ENCODE measurements around the gene MAP2K5. TPM values are rescaled to one million over a fixed set of nuclear protein-coding genes. Genes with fewer than 3 reads are reported as not detected.
"Not testable (repeated sequence)": the region's sequence is repeated elsewhere in the genome, so short reads cannot be mapped to it uniquely, and the experiment has no call there.

The MAP2K5 gene
- total and polyA plus RNA-seq, 2 experiments from 2014 or later: 6.8 to 13.6 TPM

GRCh38 chr15:67608638-67608959 is 66.1 kb downstream of the MAP2K5 start:
- peaks cover 33% of the 10 kb centered on the region for H3K27me3 ChIP-seq
- no peaks in the 10 kb centered on the region for H3K36me3 ChIP-seq
- H3K27ac ChIP-seq: no peak overlapping the region
- DNase-seq (ENCODE audit: low read depth in 1 of 2, low spot score in 1 of 2): no peak
- H3K9me3 ChIP-seq (ENCODE audit: low read depth): no peaks in the 10 kb centered on the region
- TF ChIP-seq CTCF (IDR thresholded peaks at IDR 0.05; ENCODE audit: low read depth, low read length): no peak
- no peaks in the 10 kb centered on the region for H3K4me1 ChIP-seq (ENCODE audit: low read depth)
- H3K4me3 ChIP-seq: no peak overlapping the region

DNA sequence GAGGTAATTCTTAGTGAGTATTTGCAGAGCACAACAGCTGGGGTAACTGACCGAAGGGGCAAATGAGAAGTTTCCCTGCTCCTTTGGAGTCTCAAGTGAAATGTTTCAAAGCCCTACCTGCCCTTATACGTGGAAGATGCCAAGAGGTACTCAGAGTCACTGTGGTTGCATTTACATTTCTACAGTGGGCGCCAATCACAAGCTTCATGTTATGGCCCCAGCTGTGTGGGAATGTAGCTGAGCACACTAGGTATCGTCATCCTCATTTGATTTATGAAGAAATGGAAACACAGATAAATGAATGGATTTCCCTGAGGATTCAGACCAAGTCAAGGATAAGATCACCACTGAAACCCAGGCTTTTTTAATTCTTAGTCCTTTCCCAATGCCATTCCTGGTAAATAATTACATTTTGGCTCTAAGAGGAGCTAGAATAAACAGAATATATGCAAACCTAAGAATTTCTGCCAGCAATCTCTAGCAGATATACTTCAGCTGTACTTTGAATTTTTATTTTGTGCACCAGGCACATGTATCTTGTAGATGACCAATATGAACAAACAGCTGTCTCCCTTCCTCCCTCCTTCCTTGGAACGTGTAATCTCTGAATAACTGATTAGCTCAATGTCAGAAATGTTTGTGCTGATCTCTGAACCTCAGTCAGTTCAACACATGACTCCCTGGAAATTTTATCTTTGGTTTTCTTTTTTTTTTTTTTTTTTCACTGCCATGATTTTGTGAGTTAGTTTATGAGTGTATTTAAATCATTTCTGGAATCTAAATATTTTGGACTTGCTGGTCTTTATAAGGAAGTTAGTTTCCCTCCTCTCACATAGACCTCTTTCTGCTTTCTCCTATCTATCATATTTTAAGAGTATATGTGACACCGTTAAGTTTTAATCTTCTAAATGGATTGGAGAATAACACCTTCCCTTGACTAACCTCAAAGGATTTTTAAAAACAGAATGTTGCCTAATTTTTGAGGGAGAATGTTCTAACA is 69.2 kb downstream of the MAP2K5 start:
- Histone ChIP-seq H3K36me3 (no peaks in the 10 kb centered on the region), H3K27me3 (peaks cover 44% of the 10 kb centered on the region), H3K27ac (no peak overlapping the region), H3K4me3 (no peak overlapping the region), H3K4me1 (ENCODE audit: low read depth) (no peaks in the 10 kb centered on the region), H3K9me3 (ENCODE audit: low read depth) (no peaks in the 10 kb centered on the region)
- DNase-seq (ENCODE audit: low read depth in 1 of 2, low spot score in 1 of 2): peak in 1 of 2 donors; percentile 70
- no peak for TF ChIP-seq CTCF (IDR thresholded peaks at IDR 0.05; ENCODE audit: low read depth, low read length)

GRCh38 chr15:67613211-67613610 is 70.7 kb downstream of the MAP2K5 start:
- no peaks in the 10 kb centered on the region for H3K36me3 ChIP-seq
- no peaks in the 10 kb centered on the region for H3K4me1 ChIP-seq (ENCODE audit: low read depth)
- no peak for TF ChIP-seq CTCF (IDR thresholded peaks at IDR 0.05; ENCODE audit: low read depth, low read length)
- no peaks in the 10 kb centered on the region for H3K9me3 ChIP-seq (ENCODE audit: low read depth)
- no peak overlapping the region for H3K4me3 ChIP-seq
- H3K27ac ChIP-seq: no peak overlapping the region
- H3K27me3 ChIP-seq: peaks cover 47% of the 10 kb centered on the region
- no peak for DNase-seq (ENCODE audit: low read depth in 1 of 2, low spot score in 1 of 2)

DNA sequence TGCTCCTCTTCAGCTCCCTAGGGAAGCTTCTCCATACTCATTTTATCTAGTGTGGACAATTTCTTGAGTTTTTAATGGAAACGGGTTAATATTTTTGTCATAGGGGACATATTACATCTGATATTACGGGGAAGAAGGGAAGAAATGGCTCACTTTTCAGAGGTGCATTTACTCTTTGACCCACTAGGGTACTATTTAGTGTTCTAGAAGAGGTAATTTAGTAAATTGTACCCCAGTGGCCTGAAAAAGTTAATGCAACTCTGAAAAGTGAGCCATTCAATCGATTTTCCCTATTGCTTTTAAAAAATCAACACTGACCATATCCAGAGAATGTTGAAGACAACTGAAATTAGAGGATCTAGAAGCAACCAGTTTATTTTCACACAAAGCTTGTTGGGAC is 71.2 kb downstream of the MAP2K5 start:
- Histone ChIP-seq H3K9me3 (ENCODE audit: low read depth) (no peaks in the 10 kb centered on the region), H3K27ac (no peak overlapping the region), H3K36me3 (no peaks in the 10 kb centered on the region), H3K4me3 (no peak overlapping the region), H3K27me3 (peaks cover 46% of the 10 kb centered on the region), H3K4me1 (ENCODE audit: low read depth) (no peaks in the 10 kb centered on the region)
- no peak for DNase-seq (ENCODE audit: low read depth in 1 of 2, low spot score in 1 of 2)
- no peak for TF ChIP-seq CTCF (IDR thresholded peaks at IDR 0.05; ENCODE audit: low read depth, low read length)

GRCh38 chr15:67615131-67615534 is 72.6 kb downstream of the MAP2K5 start:
- not testable (repeated sequence) for H3K36me3 ChIP-seq, H3K4me3 ChIP-seq
- DNase-seq (ENCODE audit: low read depth in 1 of 2, low spot score in 1 of 2): peak in 1 of 2 donors; percentile 4

GRCh38 chr15:67618297-67618696 is 75.8 kb downstream of the MAP2K5 start:
- no peak for DNase-seq (ENCODE audit: low read depth in 1 of 2, low spot score in 1 of 2)
- H3K36me3 ChIP-seq: no peaks in the 10 kb centered on the region
- no peak for TF ChIP-seq CTCF (IDR thresholded peaks at IDR 0.05; ENCODE audit: low read depth, low read length)

More at GRCh38 chr15:67615131-67615534, 72.6 kb downstream of the MAP2K5 start:
- not testable (repeated sequence) for H3K4me1 ChIP-seq (ENCODE audit: low read depth); H3K27ac ChIP-seq; H3K9me3 ChIP-seq (ENCODE audit: low read depth)
- H3K27me3 ChIP-seq: peaks cover 45% of the 10 kb centered on the region

More at GRCh38 chr15:67618297-67618696, 75.8 kb downstream of the MAP2K5 start:
- Histone ChIP-seq H3K4me3 (no peak overlapping the region), H3K27ac (no peak overlapping the region), H3K27me3 (peaks cover 35% of the 10 kb centered on the region), H3K4me1 (ENCODE audit: low read depth) (no peaks in the 10 kb centered on the region), H3K9me3 (ENCODE audit: low read depth) (no peaks in the 10 kb centered on the region)

Data from cardiac muscle cell (in vitro differentiated cells and primary cell).